Mucosa of stomach (tissue), 1 donor: ENCODE measurements around the gene INPP5A.

Experiments used
- H3K27me3 ChIP-seq: one replicate; pipeline ENCODE4 v1.7.0; 2013; ENCODE audit warnings: mild to moderate bottlenecking, low read length; ENCODE audit not compliant: control insufficient read depth, insufficient read depth
- H3K36me3 ChIP-seq: one replicate; pipeline ENCODE4 v1.7.0; 2013; ENCODE audit warnings: low read length; ENCODE audit not compliant: control insufficient read depth, insufficient read depth
- H3K4me1 ChIP-seq: one replicate; pipeline ENCODE4 v1.7.0; 2013; ENCODE audit warnings: mild to moderate bottlenecking, low read length; ENCODE audit not compliant: control insufficient read depth, insufficient read depth
- H3K4me3 ChIP-seq: one replicate; pipeline ENCODE4 v1.7.0; 2013; ENCODE audit warnings: low read length
- H3K9ac ChIP-seq: one replicate; pipeline ENCODE4 v1.7.0; 2013; ENCODE audit warnings: mild to moderate bottlenecking, low read length, moderate library complexity
- H3K9me3 ChIP-seq: one replicate; pipeline ENCODE4 v1.7.0; 2013; ENCODE audit warnings: mild to moderate bottlenecking, low read length, moderate library complexity; ENCODE audit not compliant: control insufficient read depth
- donor health status: Pancreatic carcinoma.

INPP5A gene

GRCh38 chr10:132802694-132803320 lies 265.2 kb downstream of the INPP5A start:
- H3K9me3 ChIP-seq = no peaks in the 10 kb centered on the region
- no peak overlapping the region for H3K4me3 ChIP-seq
- H3K36me3 ChIP-seq = no peaks in the 10 kb centered on the region
- no peak overlapping the region for H3K9ac ChIP-seq
- H3K27me3 ChIP-seq = no peaks in the 10 kb centered on the region
- no peaks in the 10 kb centered on the region for H3K4me1 ChIP-seq

GRCh38 chr10:132803416-132804210 lies 266.0 kb downstream of the INPP5A start:
- Histone ChIP-seq H3K4me1 (no peaks in the 10 kb centered on the region), H3K9ac (no peak overlapping the region), H3K4me3 (no peak overlapping the region), H3K27me3 (peaks cover 1% of the 10 kb centered on the region), H3K36me3 (no peaks in the 10 kb centered on the region), H3K9me3 (no peaks in the 10 kb centered on the region)

GRCh38 chr10:132804287-132804686 lies 266.7 kb downstream of the INPP5A start:
- Histone ChIP-seq H3K4me3 (no peak overlapping the region), H3K9me3 (no peaks in the 10 kb centered on the region), H3K27me3 (peaks cover 3% of the 10 kb centered on the region), H3K36me3 (no peaks in the 10 kb centered on the region), H3K9ac (no peak overlapping the region), H3K4me1 (no peaks in the 10 kb centered on the region)

- Histone ChIP-seq H3K4me1 (no peaks in the 10 kb centered on the region), H3K36me3 (no peaks in the 10 kb centered on the region), H3K9ac (no peak overlapping the region), H3K27me3 (peaks cover 3% of the 10 kb centered on the region), H3K9me3 (no peaks in the 10 kb centered on the region), H3K4me3 (no peak overlapping the region)
Measured at GRCh38 chr10:132804785-132805426, 267.3 kb downstream of the INPP5A start.

- Histone ChIP-seq H3K27me3 (peaks cover 3% of the 10 kb centered on the region), H3K36me3 (no peaks in the 10 kb centered on the region), H3K9me3 (no peaks in the 10 kb centered on the region)
Measured at GRCh38 chr10:132805599-132805998, 268.0 kb downstream of the INPP5A start.

GRCh38 chr10:132806110-132806509 lies 268.5 kb downstream of the INPP5A start:
- Histone ChIP-seq H3K36me3 (no peaks in the 10 kb centered on the region), H3K27me3 (peaks cover 3% of the 10 kb centered on the region), H3K4me3 (no peak overlapping the region), H3K4me1 (no peaks in the 10 kb centered on the region), H3K9ac (no peak overlapping the region), H3K9me3 (no peaks in the 10 kb centered on the region)

More at GRCh38 chr10:132805599-132805998, 268.0 kb downstream of the INPP5A start:
- no peak overlapping the region for H3K9ac ChIP-seq
- no peak overlapping the region for H3K4me3 ChIP-seq
- H3K4me1 ChIP-seq = no peaks in the 10 kb centered on the region

- H3K9me3 ChIP-seq = no peaks in the 10 kb centered on the region
- H3K27me3 ChIP-seq = peaks cover 3% of the 10 kb centered on the region
- H3K4me3 ChIP-seq = no peak overlapping the region
- no peaks in the 10 kb centered on the region for H3K4me1 ChIP-seq
- no peak overlapping the region for H3K9ac ChIP-seq
- H3K36me3 ChIP-seq = no peaks in the 10 kb centered on the region
Measured at GRCh38 chr10:132806561-132807003, 269.0 kb downstream of the INPP5A start.

- Histone ChIP-seq H3K4me3 (no peak overlapping the region), H3K9ac (no peak overlapping the region), H3K36me3 (no peaks in the 10 kb centered on the region), H3K27me3 (peaks cover 3% of the 10 kb centered on the region), H3K9me3 (no peaks in the 10 kb centered on the region), H3K4me1 (no peaks in the 10 kb centered on the region)
Measured at GRCh38 chr10:132807621-132808049, 270.0 kb downstream of the INPP5A start.

- Histone ChIP-seq H3K36me3 (no peaks in the 10 kb centered on the region), H3K9me3 (no peaks in the 10 kb centered on the region), H3K27me3 (peaks cover 3% of the 10 kb centered on the region), H3K4me1 (peaks cover under 1% of the 10 kb centered on the region), H3K4me3 (no peak overlapping the region), H3K9ac (no peak overlapping the region)
Measured at GRCh38 chr10:132808383-132809231, 271.0 kb downstream of the INPP5A start.

- Histone ChIP-seq H3K9ac (no peak overlapping the region), H3K36me3 (no peaks in the 10 kb centered on the region), H3K4me1 (peaks cover 3% of the 10 kb centered on the region), H3K4me3 (no peak overlapping the region), H3K9me3 (no peaks in the 10 kb centered on the region), H3K27me3 (peaks cover 3% of the 10 kb centered on the region)
Measured at GRCh38 chr10:132809232-132810140, 271.9 kb downstream of the INPP5A start.
